ENCODE measurements around the gene CPT2. TPM values are rescaled to one million over a fixed set of nuclear protein-coding genes. Genes with fewer than 3 reads are reported as not detected.

The CPT2 gene
- total RNA-seq, 1 experiment from 2014 or later: 35.7 TPM

- Histone ChIP-seq H3K4me3 (no peak overlapping the region), H3K79me2 (ENCODE audit: low read depth) (no peaks in the 10 kb centered on the region), H2AFZ (no peak overlapping the region), H3K36me3 (ENCODE audit: low read depth) (no peaks in the 10 kb centered on the region), H3K9me2 (ENCODE audit: insufficient read depth) (no peaks in the 10 kb centered on the region), H3K27me3 (ENCODE audit: insufficient read depth, low read depth) (no peaks in the 10 kb centered on the region), H3K27ac (no peak overlapping the region), H3K4me2 (no peak overlapping the region), H3F3A (ENCODE audit: insufficient read depth, low read depth) (no peaks in the 10 kb centered on the region), H3K9me3 (ENCODE audit: insufficient read depth, low read depth) (no peaks in the 10 kb centered on the region), H3K4me1 (replicated peaks; ENCODE audit: insufficient read depth) (peaks cover 3% of the 10 kb centered on the region), H4K20me1 (ENCODE audit: insufficient read depth) (no peaks in the 10 kb centered on the region)
- DNase-seq: no peak
- ChIA-PET POLR2A (ENCODE audit: unreplicated experiment) (no interaction called here), CTCF (no interaction called here)
- intact Hi-C loops (cut with micrococcal nuclease; ENCODE audit: unreplicated experiment): loop anchor here (10.0 kb wide), 1 partner anchor 343 kb away; the partner anchor contains the start of gene ZYG11A
- BruUV-seq (replicated peaks): no TSS peak
- TF ChIP-seq CTCF (conservative IDR thresholded peaks at IDR 0.05) (no peak), EZH2 (IDR thresholded peaks at IDR 0.05; ENCODE audit: low read depth) (no peak)
Observed at GRCh38 chr1:53188099-53188498, 8.5 kb upstream of the CPT2 start.

GRCh38 chr1:53189061-53189460, 7.6 kb upstream of the CPT2 start:
- H3K27ac ChIP-seq: no peak overlapping the region
- H3K27me3 ChIP-seq (ENCODE audit: insufficient read depth, low read depth): no peaks in the 10 kb centered on the region
- POLR2A ChIA-PET (ENCODE audit: unreplicated experiment): no interaction called here
- H3K4me2 ChIP-seq: no peak overlapping the region
- H3K79me2 ChIP-seq (ENCODE audit: low read depth): no peaks in the 10 kb centered on the region
- peaks cover 3% of the 10 kb centered on the region for H3K4me1 ChIP-seq (replicated peaks; ENCODE audit: insufficient read depth)
- DNase-seq: no peak
- TF ChIP-seq CTCF (conservative IDR thresholded peaks at IDR 0.05) (no peak), EZH2 (IDR thresholded peaks at IDR 0.05; ENCODE audit: low read depth) (no peak)
- no peaks in the 10 kb centered on the region for H3F3A ChIP-seq (ENCODE audit: insufficient read depth, low read depth)
- H3K9me2 ChIP-seq (ENCODE audit: insufficient read depth): no peaks in the 10 kb centered on the region
- no peaks in the 10 kb centered on the region for H3K9me3 ChIP-seq (ENCODE audit: insufficient read depth, low read depth)
- H3K36me3 ChIP-seq (ENCODE audit: low read depth): no peaks in the 10 kb centered on the region
- H2AFZ ChIP-seq: no peak overlapping the region
- intact Hi-C loops (cut with micrococcal nuclease; ENCODE audit: unreplicated experiment): loop anchor here (10.0 kb wide), 1 partner anchor 344 kb away; the partner anchor contains the start of gene ZYG11A
- CTCF ChIA-PET: no interaction called here
- no TSS peak for BruUV-seq (replicated peaks)
- no peaks in the 10 kb centered on the region for H4K20me1 ChIP-seq (ENCODE audit: insufficient read depth)
- H3K4me3 ChIP-seq: no peak overlapping the region

GRCh38 chr1:53190210-53190611, 6.4 kb upstream of the CPT2 start:
- Histone ChIP-seq H3K9me3 (ENCODE audit: insufficient read depth, low read depth) (no peaks in the 10 kb centered on the region), H2AFZ (no peak overlapping the region), H3K4me3 (no peak overlapping the region), H3K4me1 (replicated peaks; ENCODE audit: insufficient read depth) (peaks cover 4% of the 10 kb centered on the region), H3K4me2 (no peak overlapping the region), H4K20me1 (ENCODE audit: insufficient read depth) (no peaks in the 10 kb centered on the region), H3K36me3 (ENCODE audit: low read depth) (no peaks in the 10 kb centered on the region), H3K27ac (no peak overlapping the region), H3K79me2 (ENCODE audit: low read depth) (no peaks in the 10 kb centered on the region), H3K9me2 (ENCODE audit: insufficient read depth) (no peaks in the 10 kb centered on the region), H3F3A (ENCODE audit: insufficient read depth, low read depth) (no peaks in the 10 kb centered on the region), H3K27me3 (ENCODE audit: insufficient read depth, low read depth) (no peaks in the 10 kb centered on the region)
- ChIA-PET POLR2A (ENCODE audit: unreplicated experiment) (no interaction called here), CTCF (no interaction called here)
- intact Hi-C loops (cut with micrococcal nuclease; ENCODE audit: unreplicated experiment): no loop called here
- BruUV-seq (replicated peaks): no TSS peak
- DNase-seq: no peak
- TF ChIP-seq EZH2 (IDR thresholded peaks at IDR 0.05; ENCODE audit: low read depth): no peak
- TF ChIP-seq CTCF (conservative IDR thresholded peaks at IDR 0.05): no peak

Data from PC-9 (cell line).